K562 (cell line): Measurements from ENCODE around the gene PLEKHN1. TPM values are rescaled to one million over a fixed set of nuclear protein-coding genes. Genes with fewer than 3 reads are reported as not detected.
A peak's percentile ranks its signal among the peaks of the same experiment; 100 is the strongest.

Experiments used
- ERF ChIP-seq: fragments of 450-650 bp; formaldehyde crosslinking; IDR thresholded peaks from 2 replicates; pipeline ENCODE4 v1.4.0; 2020; ENCODE audit warnings: mild to moderate bottlenecking, mixed read lengths
- KDM2B ChIP-seq: fragments of 250-450 bp; sonication (Bioruptor Pico); IDR thresholded peaks from 2 replicates; pipeline ENCODE4 v1.8.0; 2021; ENCODE audit warnings: mild to moderate bottlenecking, moderate library complexity
- NR2C1 ChIP-seq, 2 experiments: fragments of 450-650 bp; IDR thresholded peaks; 2 replicates each; pipeline ENCODE4 v1.6.1; 2017; ENCODE audit warnings: mild to moderate bottlenecking in 2 of 2, antibody characterized with exemption in 1 of 2, inconsistent platforms in 1 of 2, missing compliant biosample characterization in 1 of 2, missing genetic modification characterization in 1 of 2
- XRCC5 ChIP-seq: fragments of 200-400 bp; formaldehyde crosslinking; IDR thresholded peaks from 2 replicates; pipeline ENCODE4 v1.6.1; 2017; ENCODE audit warnings: low read depth, mild to moderate bottlenecking, low read length
- ZNF212 ChIP-seq: fragments of 450-650 bp; formaldehyde crosslinking; IDR thresholded peaks from 2 replicates; pipeline ENCODE4 v1.4.0; 2020; ENCODE audit warnings: mild to moderate bottlenecking
- ZNF232 ChIP-seq: sonication (generic); formaldehyde crosslinking; IDR thresholded peaks from 2 replicates; pipeline ENCODE4 v1.8.0; 2022; ENCODE audit warnings: mild to moderate bottlenecking, missing genetic modification reagents
- ZNF639 ChIP-seq, 2 experiments: fragments of 200-800 bp in 1 of 2; sonication (Bioruptor generic) in 1 of 2; sonication (generic) in 1 of 2; formaldehyde crosslinking in 1 of 2; IDR thresholded peaks in 1 of 2; conservative IDR thresholded peaks in 1 of 2; 2 replicates each; pipeline versions ENCODE4 v1.5.0 to v1.6.1; 2016 to 2020; ENCODE audit warnings: missing compliant biosample characterization in 1 of 2, missing genetic modification characterization in 1 of 2, missing genetic modification reagents in 1 of 2
- ZNF668 ChIP-seq: fragments of 250-450 bp; sonication (Bioruptor Pico); IDR thresholded peaks from 2 replicates; pipeline ENCODE4 v1.8.0; 2022; ENCODE audit warnings: mild to moderate bottlenecking, inconsistent platforms
- polyA plus RNA-seq, 8 experiments: library from polyadenylated mRNA; depleted of rRNA in 4 of 8; stranded (reverse) in 5 of 8; unstranded in 3 of 8; fragments of >200 nt; fragmentation: Nextera tagmentation in 2 of 8; fragmentation: Illumina TruSeq in 1 of 8; extraction: Ambion mirVana in 2 of 8; extraction: Trizol in 1 of 8; gene quantifications; 2 replicates each; pipeline versions ENCODE4 v1.2.1 to v1.2.3, GENCODE V29; 2011 to 2014; ENCODE audit warnings: inconsistent platforms in 1 of 8, missing spikeins in 1 of 8
- total RNA-seq, 7 experiments: library from RNA; depleted of rRNA in 6 of 7; stranded (reverse); fragments of >200 nt in 6 of 7; fragmentation: Illumina TruSeq in 2 of 7; extraction: Trizol in 2 of 7; gene quantifications; 2 replicates each; pipeline versions ENCODE4 v1.2.1 to v1.2.3, GENCODE V29; 2011 to 2021; ENCODE audit warnings: low replicate concordance in 1 of 7
- TF ChIP-seq, protein P1 (sequence below): fragments of 250-450 bp; sonication (Bioruptor Pico); IDR thresholded peaks from 2 replicates; pipeline ENCODE4 v1.4.0; 2020; ENCODE audit warnings: mild to moderate bottlenecking, moderate library complexity, borderline replicate concordance
- TF ChIP-seq, protein P2 (sequence below): fragments of 450-650 bp; conservative IDR thresholded peaks from 2 replicates; pipeline ENCODE4 v1.6.1; 2016; ENCODE audit warnings: missing genetic modification characterization, low read depth, mild to moderate bottlenecking, missing compliant biosample characterization, moderate library complexity
- TF ChIP-seq, protein P3 (sequence below): sonication (generic); formaldehyde crosslinking; IDR thresholded peaks from 2 replicates; pipeline ENCODE4 v1.9.0; 2022; ENCODE audit warnings: mild to moderate bottlenecking, missing genetic modification reagents
- TF ChIP-seq, protein P4 (sequence below): fragments of 450-650 bp; IDR thresholded peaks from 2 replicates; pipeline ENCODE4 v1.6.1; 2017; ENCODE audit warnings: antibody characterized with exemption, mild to moderate bottlenecking
- TF ChIP-seq, protein P5 (sequence below), 2 experiments: IDR thresholded peaks; 2 replicates each; pipeline ENCODE4 v1.6.1; 2011; ENCODE audit warnings: borderline replicate concordance in 1 of 2, control low read depth in 1 of 2, low read depth in 1 of 2, low read length in 1 of 2, mild to moderate bottlenecking in 1 of 2, mixed read lengths in 1 of 2, moderate library complexity in 1 of 2; ENCODE audit not compliant: insufficient read depth in 1 of 2, insufficient read length in 1 of 2, poor library complexity in 1 of 2, severe bottlenecking in 1 of 2; ENCODE audit errors: extremely low read depth in 1 of 2

Gene PLEKHN1
- total and polyA plus RNA-seq, 9 of the 15 experiments (the other 6 are each of a cell fraction or from before 2014, with no cell fraction given), result 0.07 to 1.5 (median 0.13) TPM; not detected in 2

GRCh38 chr1:961132-961669, 5.1 kb upstream of the PLEKHN1 start (continued):
- TF ChIP-seq, protein P1, sequence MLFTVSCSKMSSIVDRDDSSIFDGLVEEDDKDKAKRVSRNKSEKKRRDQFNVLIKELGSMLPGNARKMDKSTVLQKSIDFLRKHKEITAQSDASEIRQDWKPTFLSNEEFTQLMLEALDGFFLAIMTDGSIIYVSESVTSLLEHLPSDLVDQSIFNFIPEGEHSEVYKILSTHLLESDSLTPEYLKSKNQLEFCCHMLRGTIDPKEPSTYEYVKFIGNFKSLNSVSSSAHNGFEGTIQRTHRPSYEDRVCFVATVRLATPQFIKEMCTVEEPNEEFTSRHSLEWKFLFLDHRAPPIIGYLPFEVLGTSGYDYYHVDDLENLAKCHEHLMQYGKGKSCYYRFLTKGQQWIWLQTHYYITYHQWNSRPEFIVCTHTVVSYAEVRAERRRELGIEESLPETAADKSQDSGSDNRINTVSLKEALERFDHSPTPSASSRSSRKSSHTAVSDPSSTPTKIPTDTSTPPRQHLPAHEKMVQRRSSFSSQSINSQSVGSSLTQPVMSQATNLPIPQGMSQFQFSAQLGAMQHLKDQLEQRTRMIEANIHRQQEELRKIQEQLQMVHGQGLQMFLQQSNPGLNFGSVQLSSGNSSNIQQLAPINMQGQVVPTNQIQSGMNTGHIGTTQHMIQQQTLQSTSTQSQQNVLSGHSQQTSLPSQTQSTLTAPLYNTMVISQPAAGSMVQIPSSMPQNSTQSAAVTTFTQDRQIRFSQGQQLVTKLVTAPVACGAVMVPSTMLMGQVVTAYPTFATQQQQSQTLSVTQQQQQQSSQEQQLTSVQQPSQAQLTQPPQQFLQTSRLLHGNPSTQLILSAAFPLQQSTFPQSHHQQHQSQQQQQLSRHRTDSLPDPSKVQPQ (CRISPR knock-in tag), result no peak
- TF ChIP-seq ZNF212 (no peak), XRCC5 (no peak), ZNF668 (CRISPR knock-in tag) (no peak), KDM2B (CRISPR knock-in tag) (0 out of 2 replicates have a peak, but pooled peaks have one; percentile 54), NR2C1 (IDR thresholded peaks at IDR 0.05) (no peak), NR2C1 (tag; IDR thresholded peaks at IDR 0.05) (no peak), ZNF232 (CRISPR knock-in tag) (peak; percentile 81; the same call in 1 of the 2 replicates), ZNF639 (CRISPR knock-in tag; conservative IDR thresholded peaks at IDR 0.05 in 1 of 2, IDR thresholded peaks at IDR 0.05 in 1 of 2) (no peak), ERF (no peak)
- TF ChIP-seq, protein P2, sequence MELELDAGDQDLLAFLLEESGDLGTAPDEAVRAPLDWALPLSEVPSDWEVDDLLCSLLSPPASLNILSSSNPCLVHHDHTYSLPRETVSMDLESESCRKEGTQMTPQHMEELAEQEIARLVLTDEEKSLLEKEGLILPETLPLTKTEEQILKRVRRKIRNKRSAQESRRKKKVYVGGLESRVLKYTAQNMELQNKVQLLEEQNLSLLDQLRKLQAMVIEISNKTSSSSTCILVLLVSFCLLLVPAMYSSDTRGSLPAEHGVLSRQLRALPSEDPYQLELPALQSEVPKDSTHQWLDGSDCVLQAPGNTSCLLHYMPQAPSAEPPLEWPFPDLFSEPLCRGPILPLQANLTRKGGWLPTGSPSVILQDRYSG (tag), result no peak
- TF ChIP-seq, protein P3, sequence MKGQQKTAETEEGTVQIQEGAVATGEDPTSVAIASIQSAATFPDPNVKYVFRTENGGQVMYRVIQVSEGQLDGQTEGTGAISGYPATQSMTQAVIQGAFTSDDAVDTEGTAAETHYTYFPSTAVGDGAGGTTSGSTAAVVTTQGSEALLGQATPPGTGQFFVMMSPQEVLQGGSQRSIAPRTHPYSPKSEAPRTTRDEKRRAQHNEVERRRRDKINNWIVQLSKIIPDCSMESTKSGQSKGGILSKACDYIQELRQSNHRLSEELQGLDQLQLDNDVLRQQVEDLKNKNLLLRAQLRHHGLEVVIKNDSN (CRISPR knock-in tag), result peak; percentile 49
- TF ChIP-seq, protein P4, sequence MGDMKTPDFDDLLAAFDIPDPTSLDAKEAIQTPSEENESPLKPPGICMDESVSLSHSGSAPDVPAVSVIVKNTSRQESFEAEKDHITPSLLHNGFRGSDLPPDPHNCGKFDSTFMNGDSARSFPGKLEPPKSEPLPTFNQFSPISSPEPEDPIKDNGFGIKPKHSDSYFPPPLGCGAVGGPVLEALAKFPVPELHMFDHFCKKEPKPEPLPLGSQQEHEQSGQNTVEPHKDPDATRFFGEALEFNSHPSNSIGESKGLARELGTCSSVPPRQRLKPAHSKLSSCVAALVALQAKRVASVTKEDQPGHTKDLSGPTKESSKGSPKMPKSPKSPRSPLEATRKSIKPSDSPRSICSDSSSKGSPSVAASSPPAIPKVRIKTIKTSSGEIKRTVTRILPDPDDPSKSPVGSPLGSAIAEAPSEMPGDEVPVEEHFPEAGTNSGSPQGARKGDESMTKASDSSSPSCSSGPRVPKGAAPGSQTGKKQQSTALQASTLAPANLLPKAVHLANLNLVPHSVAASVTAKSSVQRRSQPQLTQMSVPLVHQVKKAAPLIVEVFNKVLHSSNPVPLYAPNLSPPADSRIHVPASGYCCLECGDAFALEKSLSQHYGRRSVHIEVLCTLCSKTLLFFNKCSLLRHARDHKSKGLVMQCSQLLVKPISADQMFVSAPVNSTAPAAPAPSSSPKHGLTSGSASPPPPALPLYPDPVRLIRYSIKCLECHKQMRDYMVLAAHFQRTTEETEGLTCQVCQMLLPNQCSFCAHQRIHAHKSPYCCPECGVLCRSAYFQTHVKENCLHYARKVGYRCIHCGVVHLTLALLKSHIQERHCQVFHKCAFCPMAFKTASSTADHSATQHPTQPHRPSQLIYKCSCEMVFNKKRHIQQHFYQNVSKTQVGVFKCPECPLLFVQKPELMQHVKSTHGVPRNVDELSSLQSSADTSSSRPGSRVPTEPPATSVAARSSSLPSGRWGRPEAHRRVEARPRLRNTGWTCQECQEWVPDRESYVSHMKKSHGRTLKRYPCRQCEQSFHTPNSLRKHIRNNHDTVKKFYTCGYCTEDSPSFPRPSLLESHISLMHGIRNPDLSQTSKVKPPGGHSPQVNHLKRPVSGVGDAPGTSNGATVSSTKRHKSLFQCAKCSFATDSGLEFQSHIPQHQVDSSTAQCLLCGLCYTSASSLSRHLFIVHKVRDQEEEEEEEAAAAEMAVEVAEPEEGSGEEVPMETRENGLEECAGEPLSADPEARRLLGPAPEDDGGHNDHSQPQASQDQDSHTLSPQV, result peak; percentile 92
- TF ChIP-seq, protein P5, sequence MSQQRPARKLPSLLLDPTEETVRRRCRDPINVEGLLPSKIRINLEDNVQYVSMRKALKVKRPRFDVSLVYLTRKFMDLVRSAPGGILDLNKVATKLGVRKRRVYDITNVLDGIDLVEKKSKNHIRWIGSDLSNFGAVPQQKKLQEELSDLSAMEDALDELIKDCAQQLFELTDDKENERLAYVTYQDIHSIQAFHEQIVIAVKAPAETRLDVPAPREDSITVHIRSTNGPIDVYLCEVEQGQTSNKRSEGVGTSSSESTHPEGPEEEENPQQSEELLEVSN (IDR thresholded peaks at IDR 0.05; ENCODE audit: borderline replicate concordance in 1 of 2, extremely low read depth in 1 of 2, insufficient read depth in 1 of 2, insufficient read length in 1 of 2, low read depth in 1 of 2, low read length in 1 of 2, poor library complexity in 1 of 2, severe bottlenecking in 1 of 2), result peak; percentile 95 to 97
